ENCODE measurements around the gene OR10A4.
"Not testable (repeated sequence)": the region's sequence is repeated elsewhere in the genome, so short reads cannot be mapped to it uniquely, and the experiment has no call there.

OR10A4 gene

DNA sequence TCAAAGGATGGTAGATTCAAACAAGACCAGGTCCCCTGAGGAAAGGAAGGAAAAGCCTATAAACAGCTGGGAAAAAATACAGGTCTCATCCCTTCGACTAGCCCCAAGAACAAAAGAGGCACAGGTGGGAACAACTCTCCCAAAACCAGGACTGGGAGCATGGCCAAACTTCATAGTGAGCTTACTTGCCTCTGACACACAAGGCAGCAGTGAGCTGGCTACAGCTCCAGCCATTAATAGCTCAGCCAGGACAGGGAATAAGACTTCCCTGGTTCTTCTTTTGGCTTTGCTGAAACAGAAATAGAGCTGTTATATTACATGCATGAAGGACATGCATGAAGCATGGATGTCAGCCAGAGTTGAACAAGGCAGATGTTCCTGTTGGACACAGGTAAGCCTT lies 13.5 kb upstream of the OR10A4 start, which contains the start of gene OR10A2:
TSS of gene OR10A2 (plus strand) at position 97 of the 400 bp plus-strand sequence. CDS start 6,698 bp downstream, outside the sequence.
- Mint-ChIP-seq H3K4me3 (no peak within 1 kb of the TSS), H3K36me3 (ENCODE audit: low read depth) (no peaks in the 10 kb centered on the region), H3K27ac (no peak within 1 kb of the TSS), H3K9me3 (peaks cover 10% of the 10 kb centered on the region), H3K27me3 (ENCODE audit: low read depth, poor library complexity) (no peaks in the 10 kb centered on the region), H3K4me1 (no peaks in the 10 kb centered on the region)
- TF ChIP-seq, protein P1, sequence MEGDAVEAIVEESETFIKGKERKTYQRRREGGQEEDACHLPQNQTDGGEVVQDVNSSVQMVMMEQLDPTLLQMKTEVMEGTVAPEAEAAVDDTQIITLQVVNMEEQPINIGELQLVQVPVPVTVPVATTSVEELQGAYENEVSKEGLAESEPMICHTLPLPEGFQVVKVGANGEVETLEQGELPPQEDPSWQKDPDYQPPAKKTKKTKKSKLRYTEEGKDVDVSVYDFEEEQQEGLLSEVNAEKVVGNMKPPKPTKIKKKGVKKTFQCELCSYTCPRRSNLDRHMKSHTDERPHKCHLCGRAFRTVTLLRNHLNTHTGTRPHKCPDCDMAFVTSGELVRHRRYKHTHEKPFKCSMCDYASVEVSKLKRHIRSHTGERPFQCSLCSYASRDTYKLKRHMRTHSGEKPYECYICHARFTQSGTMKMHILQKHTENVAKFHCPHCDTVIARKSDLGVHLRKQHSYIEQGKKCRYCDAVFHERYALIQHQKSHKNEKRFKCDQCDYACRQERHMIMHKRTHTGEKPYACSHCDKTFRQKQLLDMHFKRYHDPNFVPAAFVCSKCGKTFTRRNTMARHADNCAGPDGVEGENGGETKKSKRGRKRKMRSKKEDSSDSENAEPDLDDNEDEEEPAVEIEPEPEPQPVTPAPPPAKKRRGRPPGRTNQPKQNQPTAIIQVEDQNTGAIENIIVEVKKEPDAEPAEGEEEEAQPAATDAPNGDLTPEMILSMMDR (IDR thresholded peaks at IDR 0.05): no peak
- DNase-seq: no peak

DNA sequence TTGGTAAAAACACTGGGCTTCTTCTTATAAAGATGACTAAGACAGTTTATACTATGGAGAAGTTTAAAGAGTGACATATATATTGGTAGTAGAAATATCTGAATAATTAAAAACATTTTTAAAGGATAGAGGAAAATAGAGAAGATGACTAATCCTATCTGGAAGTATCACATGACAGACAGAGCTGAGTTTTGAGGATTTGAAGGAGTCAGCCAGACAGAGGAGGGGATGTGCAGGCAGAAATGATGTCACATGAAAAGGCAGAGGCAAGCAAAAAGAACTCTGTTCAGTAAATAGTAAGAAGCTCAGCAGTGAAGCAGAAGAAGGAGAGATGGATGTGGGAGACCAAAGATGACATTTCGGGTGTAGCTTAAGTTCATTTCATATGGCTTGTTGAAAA lies 12.0 kb upstream of the OR10A4 start:
- no peak overlapping the region for H3K4me3 Mint-ChIP-seq
- no peaks in the 10 kb centered on the region for H3K27me3 Mint-ChIP-seq (ENCODE audit: low read depth, poor library complexity)
- no peak for DNase-seq
- H3K4me1 Mint-ChIP-seq: no peaks in the 10 kb centered on the region
- H3K27ac Mint-ChIP-seq: no peak overlapping the region
- no peaks in the 10 kb centered on the region for H3K36me3 Mint-ChIP-seq (ENCODE audit: low read depth)
- H3K9me3 Mint-ChIP-seq: peaks cover 10% of the 10 kb centered on the region
- TF ChIP-seq, protein P1 (IDR thresholded peaks at IDR 0.05): no peak

DNA sequence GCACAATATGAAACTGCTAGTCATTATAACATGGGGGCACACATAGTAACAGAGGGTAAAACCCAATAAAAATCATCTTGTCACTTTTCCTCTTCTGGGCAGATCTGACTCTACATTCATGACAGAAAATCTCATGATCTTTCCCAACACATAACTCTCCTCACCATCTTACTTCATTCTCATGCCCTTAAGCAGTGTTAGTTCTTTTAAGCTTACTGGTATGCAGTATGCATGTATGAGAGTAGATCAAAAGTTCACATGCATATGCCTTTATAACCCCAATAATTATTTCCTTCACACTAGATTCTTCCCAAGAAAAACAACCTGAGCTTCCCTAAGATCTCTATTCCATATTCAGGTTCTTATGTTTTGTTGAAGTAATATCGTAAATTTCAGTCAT lies 5.1 kb upstream of the OR10A4 start:
- H3K4me3 Mint-ChIP-seq: no peak overlapping the region
- DNase-seq: no peak
- no peaks in the 10 kb centered on the region for H3K36me3 Mint-ChIP-seq (ENCODE audit: low read depth)
- H3K9me3 Mint-ChIP-seq: no peaks in the 10 kb centered on the region
- H3K27ac Mint-ChIP-seq: no peak overlapping the region
- H3K4me1 Mint-ChIP-seq: no peaks in the 10 kb centered on the region
- TF ChIP-seq, protein P1 (IDR thresholded peaks at IDR 0.05): no peak
- H3K27me3 Mint-ChIP-seq (ENCODE audit: low read depth, poor library complexity): peaks cover 4% of the 10 kb centered on the region

DNA sequence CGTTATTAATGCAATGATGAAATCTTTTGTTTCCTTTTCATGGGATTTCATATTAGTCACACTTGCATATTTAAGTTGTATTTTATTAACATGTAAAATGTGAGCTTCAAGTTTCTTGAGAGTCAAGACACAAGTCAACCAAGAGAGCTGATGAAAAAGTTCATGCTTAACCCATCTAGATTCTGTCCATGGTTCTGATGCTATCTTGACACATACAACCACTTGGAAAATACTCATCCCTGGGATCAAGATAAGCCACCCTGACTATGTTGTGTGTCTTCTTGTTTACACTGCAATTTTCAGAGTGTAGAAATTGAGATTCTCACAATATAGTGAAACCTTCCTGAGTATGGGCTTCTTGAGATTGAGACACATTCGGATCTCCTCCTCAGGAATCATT lies 664 bp upstream of the OR10A4 start:
- Mint-ChIP-seq H3K9me3 (no peaks in the 10 kb centered on the region), H3K36me3 (ENCODE audit: low read depth) (no peaks in the 10 kb centered on the region), H3K4me1 (no peaks in the 10 kb centered on the region), H3K27me3 (ENCODE audit: low read depth, poor library complexity) (no peaks in the 10 kb centered on the region), H3K4me3 (no peak overlapping the region), H3K27ac (no peak overlapping the region)
- DNase-seq: no peak
- TF ChIP-seq, protein P1 (IDR thresholded peaks at IDR 0.05): no peak

DNA sequence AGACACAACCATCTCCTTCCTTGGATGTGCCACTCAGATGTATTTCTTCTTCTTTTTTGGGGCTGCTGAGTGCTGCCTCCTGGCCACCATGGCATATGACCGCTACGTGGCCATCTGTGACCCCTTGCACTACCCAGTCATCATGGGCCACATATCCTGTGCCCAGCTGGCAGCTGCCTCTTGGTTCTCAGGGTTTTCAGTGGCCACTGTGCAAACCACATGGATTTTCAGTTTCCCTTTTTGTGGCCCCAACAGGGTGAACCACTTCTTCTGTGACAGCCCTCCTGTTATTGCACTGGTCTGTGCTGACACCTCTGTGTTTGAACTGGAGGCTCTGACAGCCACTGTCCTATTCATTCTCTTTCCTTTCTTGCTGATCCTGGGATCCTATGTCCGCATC lies 489 bp downstream of the OR10A4 start:
- TF ChIP-seq, protein P1 (IDR thresholded peaks at IDR 0.05): no peak
- no peaks in the 10 kb centered on the region for H3K4me1 Mint-ChIP-seq
- H3K4me3 Mint-ChIP-seq: no peak overlapping the region
- DNase-seq: no peak
- no peaks in the 10 kb centered on the region for H3K9me3 Mint-ChIP-seq
- no peak overlapping the region for H3K27ac Mint-ChIP-seq
- no peaks in the 10 kb centered on the region for H3K36me3 Mint-ChIP-seq (ENCODE audit: low read depth)
- no peaks in the 10 kb centered on the region for H3K27me3 Mint-ChIP-seq (ENCODE audit: low read depth, poor library complexity)

DNA sequence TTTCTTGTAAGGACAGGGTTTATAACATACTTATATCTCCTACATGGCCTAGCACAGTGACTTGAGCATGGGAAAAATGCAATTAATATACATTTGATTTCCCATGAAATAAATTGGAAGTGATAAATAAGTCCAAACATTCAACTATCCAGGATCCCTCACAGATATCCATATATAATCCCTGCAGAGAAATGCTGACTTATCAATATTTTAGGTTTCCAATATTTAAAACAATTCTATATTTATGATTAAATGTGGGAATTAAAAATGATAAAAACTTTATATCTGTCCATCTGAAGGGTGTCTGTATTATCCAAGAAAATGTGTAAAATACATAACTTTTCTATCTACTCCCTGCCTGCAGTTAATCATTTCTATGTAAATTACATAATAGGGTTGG lies 6.3 kb downstream of the OR10A4 start:
- no peak overlapping the region for H3K27ac Mint-ChIP-seq
- H3K4me1 Mint-ChIP-seq: no peaks in the 10 kb centered on the region

DNA sequence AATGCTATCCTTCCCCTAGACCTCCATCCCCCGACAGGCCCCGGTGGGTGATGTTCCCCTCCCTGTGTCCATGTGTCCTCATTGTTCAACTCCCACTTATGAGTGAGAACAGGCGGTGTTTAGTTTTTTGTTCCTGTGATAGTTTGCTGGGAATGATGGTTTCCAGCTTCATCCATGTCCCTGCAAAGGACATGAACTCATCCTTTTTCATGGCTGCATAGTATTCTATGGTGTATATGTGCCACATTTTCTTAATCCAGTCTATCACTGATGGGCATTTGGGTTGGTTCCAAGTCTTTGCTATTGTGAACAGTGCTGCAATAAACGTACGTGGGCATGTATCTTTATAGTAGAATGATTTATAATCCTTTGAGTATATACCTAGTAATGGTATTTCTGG lies 11.3 kb downstream of the OR10A4 start:
- not testable (repeated sequence) for H3K4me3 Mint-ChIP-seq; H3K27me3 Mint-ChIP-seq (ENCODE audit: low read depth, poor library complexity); H3K4me1 Mint-ChIP-seq; DNase-seq; H3K9me3 Mint-ChIP-seq; H3K36me3 Mint-ChIP-seq (ENCODE audit: low read depth); H3K27ac Mint-ChIP-seq

More for the DNA sequence above, 6.3 kb downstream of the OR10A4 start:
- Mint-ChIP-seq H3K27me3 (ENCODE audit: low read depth, poor library complexity) (no peaks in the 10 kb centered on the region), H3K36me3 (ENCODE audit: low read depth) (no peaks in the 10 kb centered on the region), H3K9me3 (no peaks in the 10 kb centered on the region), H3K4me3 (no peak overlapping the region)
- no peak for DNase-seq
- TF ChIP-seq, protein P1 (IDR thresholded peaks at IDR 0.05): no peak
